Loucy (cell line): ENCODE data around the gene FAM186B.

Experiments used
- H2AFZ ChIP-seq: fragments of 200-600 bp; sonication (generic); 2 replicates; pipeline ENCODE4 v1.6.0; 2016; ENCODE audit warnings: antibody characterized with exemption, mild to moderate bottlenecking, low read length, moderate library complexity
- H3F3A ChIP-seq: fragments of 200-600 bp; 2 replicates; pipeline ENCODE4 v1.6.0; 2016; ENCODE audit warnings: antibody characterized with exemption, low read depth, mild to moderate bottlenecking
- H3K27me3 ChIP-seq: fragments of 200-600 bp; sonication (generic); 2 replicates; pipeline ENCODE4 v1.6.1; 2014; ENCODE audit warnings: low read length, mild to moderate bottlenecking; ENCODE audit not compliant: insufficient read depth, poor library complexity, severe bottlenecking
- H3K36me3 ChIP-seq: fragments of 200-600 bp; sonication (generic); 2 replicates; pipeline ENCODE4 v1.6.1; 2016; ENCODE audit warnings: low read length; ENCODE audit not compliant: insufficient read depth
- H3K4me1 ChIP-seq: fragments of 200-600 bp; sonication (generic); 2 replicates; pipeline ENCODE4 v1.5.1; 2014; ENCODE audit warnings: low read length, mild to moderate bottlenecking; ENCODE audit not compliant: insufficient read depth, poor library complexity, severe bottlenecking
- H3K4me2 ChIP-seq: fragments of 200-600 bp; sonication (generic); 2 replicates; pipeline ENCODE4 v1.6.0; 2014; ENCODE audit warnings: antibody characterized with exemption, low read length, low read depth, mild to moderate bottlenecking; ENCODE audit not compliant: poor library complexity, severe bottlenecking
- H3K4me3 ChIP-seq: fragments of 200-600 bp; sonication (generic); 2 replicates; pipeline ENCODE4 v1.5.1; 2014; ENCODE audit warnings: low read length, mild to moderate bottlenecking, mixed read lengths; ENCODE audit not compliant: poor library complexity, severe bottlenecking
- H3K79me2 ChIP-seq: fragments of 200-600 bp; sonication (generic); 2 replicates; pipeline ENCODE4 v1.6.1; 2014; ENCODE audit warnings: low read length; ENCODE audit not compliant: insufficient read depth
- H3K9ac ChIP-seq: fragments of 200-600 bp; sonication (generic); 2 replicates; pipeline ENCODE4 v1.6.0; 2014; ENCODE audit warnings: mild to moderate bottlenecking, low read depth, low read length, moderate library complexity; ENCODE audit not compliant: poor library complexity, severe bottlenecking
- H3K9me2 ChIP-seq: fragments of 200-600 bp; sonication (generic); replicated peaks from 2 replicates; pipeline ENCODE4 v1.6.1; 2016; ENCODE audit warnings: low read depth, low read length, mixed read lengths
- H3K9me3 ChIP-seq: fragments of 200-600 bp; sonication (generic); 2 replicates; pipeline ENCODE4 v1.6.1; 2014; ENCODE audit warnings: mild to moderate bottlenecking, antibody characterized with exemption, low read length, low read depth; ENCODE audit not compliant: insufficient read depth
- H4K20me1 ChIP-seq: fragments of 200-600 bp; sonication (generic); 2 replicates; pipeline ENCODE4 v1.6.0; 2014; ENCODE audit warnings: antibody characterized with exemption, low read length, mild to moderate bottlenecking; ENCODE audit not compliant: insufficient read depth, poor library complexity, severe bottlenecking
- EZH2phosphoT487 ChIP-seq: fragments of 200-600 bp; IDR thresholded peaks from 2 replicates; pipeline ENCODE4 v1.6.1; 2018; ENCODE audit warnings: antibody characterized with exemption, mild to moderate bottlenecking, moderate library complexity, borderline replicate concordance
- TF ChIP-seq, protein P1 (sequence below): fragments of 200-600 bp; sonication (generic); conservative IDR thresholded peaks from 2 replicates; pipeline ENCODE4 v1.5.1; 2014; ENCODE audit warnings: mild to moderate bottlenecking, antibody characterized with exemption, low read length

The FAM186B gene

DNA sequence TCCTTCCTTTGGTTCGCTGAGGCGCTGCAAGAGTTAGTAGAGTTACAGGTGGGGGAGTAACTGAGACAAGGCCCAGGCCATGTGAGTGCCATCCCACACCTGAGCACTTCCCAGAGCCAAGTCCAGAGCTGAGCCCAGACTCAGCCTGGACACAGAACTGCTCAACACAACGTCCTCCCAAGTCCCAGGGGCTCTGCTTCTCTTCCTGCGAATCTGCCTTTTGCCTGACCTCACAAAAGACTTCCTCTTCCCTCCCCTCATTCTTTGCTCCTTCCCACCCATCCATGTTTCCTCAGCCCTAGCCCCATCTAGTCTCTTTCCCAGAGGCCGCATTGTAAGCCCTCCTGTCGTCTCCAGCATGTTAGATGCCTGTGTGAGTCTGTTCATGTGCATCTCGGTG, 20.8 kb downstream of the FAM186B start:
- no peaks in the 10 kb centered on the region for H3K27me3 ChIP-seq
- no peaks in the 10 kb centered on the region for H3F3A ChIP-seq
- no peaks in the 10 kb centered on the region for H3K9me2 ChIP-seq
- TF ChIP-seq EZH2phosphoT487, result no peak
- TF ChIP-seq, protein P1, sequence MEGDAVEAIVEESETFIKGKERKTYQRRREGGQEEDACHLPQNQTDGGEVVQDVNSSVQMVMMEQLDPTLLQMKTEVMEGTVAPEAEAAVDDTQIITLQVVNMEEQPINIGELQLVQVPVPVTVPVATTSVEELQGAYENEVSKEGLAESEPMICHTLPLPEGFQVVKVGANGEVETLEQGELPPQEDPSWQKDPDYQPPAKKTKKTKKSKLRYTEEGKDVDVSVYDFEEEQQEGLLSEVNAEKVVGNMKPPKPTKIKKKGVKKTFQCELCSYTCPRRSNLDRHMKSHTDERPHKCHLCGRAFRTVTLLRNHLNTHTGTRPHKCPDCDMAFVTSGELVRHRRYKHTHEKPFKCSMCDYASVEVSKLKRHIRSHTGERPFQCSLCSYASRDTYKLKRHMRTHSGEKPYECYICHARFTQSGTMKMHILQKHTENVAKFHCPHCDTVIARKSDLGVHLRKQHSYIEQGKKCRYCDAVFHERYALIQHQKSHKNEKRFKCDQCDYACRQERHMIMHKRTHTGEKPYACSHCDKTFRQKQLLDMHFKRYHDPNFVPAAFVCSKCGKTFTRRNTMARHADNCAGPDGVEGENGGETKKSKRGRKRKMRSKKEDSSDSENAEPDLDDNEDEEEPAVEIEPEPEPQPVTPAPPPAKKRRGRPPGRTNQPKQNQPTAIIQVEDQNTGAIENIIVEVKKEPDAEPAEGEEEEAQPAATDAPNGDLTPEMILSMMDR, result no peak
- H3K36me3 ChIP-seq, result peaks cover 3% of the 10 kb centered on the region; the same call in 1 of the 2 replicates
- H3K9me3 ChIP-seq, result no peaks in the 10 kb centered on the region
- no peaks in the 10 kb centered on the region for H3K4me1 ChIP-seq
- no peak overlapping the region for H3K9ac ChIP-seq
- H4K20me1 ChIP-seq, result no peaks in the 10 kb centered on the region
- H2AFZ ChIP-seq, result no peak overlapping the region
- no peak overlapping the region for H3K4me2 ChIP-seq
- no peaks in the 10 kb centered on the region for H3K79me2 ChIP-seq
- no peak overlapping the region for H3K4me3 ChIP-seq

DNA sequence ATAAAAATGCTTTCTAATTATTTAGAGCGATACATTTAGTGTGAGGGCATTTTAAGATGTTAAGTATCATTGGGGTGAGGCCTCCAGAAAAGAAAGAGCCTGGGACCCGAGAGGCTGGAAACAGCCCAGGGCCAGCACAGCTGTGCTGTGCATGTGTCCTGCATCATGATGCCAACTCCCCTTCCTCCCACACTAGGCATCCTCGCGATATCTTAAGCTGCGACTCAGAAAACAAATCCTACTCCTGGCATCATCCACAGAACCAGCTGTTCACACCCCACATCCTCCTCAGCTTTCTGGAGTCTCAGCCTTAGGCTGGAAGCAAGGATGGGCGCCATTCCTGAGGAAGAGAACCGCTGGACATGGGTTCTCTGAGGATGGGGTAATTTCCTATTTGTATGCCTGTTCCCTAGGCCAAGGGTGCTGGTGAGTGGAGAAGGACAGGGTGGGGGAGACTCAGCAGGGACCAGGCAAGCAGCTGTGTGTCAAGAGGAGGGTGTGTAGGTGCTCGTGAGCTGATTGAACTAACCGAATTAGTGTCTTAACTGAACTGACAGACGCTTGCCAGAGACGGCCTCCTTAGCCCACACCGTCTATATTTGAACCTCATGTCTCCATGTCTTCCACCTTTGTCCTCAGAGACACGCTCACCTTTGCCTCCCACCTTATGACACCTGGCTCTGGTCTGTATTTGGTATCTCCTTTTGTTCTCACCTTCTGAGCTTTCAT, 21.9 kb downstream of the FAM186B start:
- peaks cover 3% of the 10 kb centered on the region; the same call in 1 of the 2 replicates for H3K36me3 ChIP-seq
- H3K4me2 ChIP-seq, result no peak overlapping the region
- no peaks in the 10 kb centered on the region for H3K4me1 ChIP-seq
- H2AFZ ChIP-seq, result no peak overlapping the region
- no peak for TF ChIP-seq EZH2phosphoT487
- TF ChIP-seq, protein P1, result no peak
- H3K9ac ChIP-seq, result no peak overlapping the region
- H3K9me2 ChIP-seq, result no peaks in the 10 kb centered on the region
- no peak overlapping the region for H3K4me3 ChIP-seq
- H4K20me1 ChIP-seq, result no peaks in the 10 kb centered on the region
- no peaks in the 10 kb centered on the region for H3K27me3 ChIP-seq
- no peaks in the 10 kb centered on the region for H3F3A ChIP-seq
- no peaks in the 10 kb centered on the region for H3K79me2 ChIP-seq
- H3K9me3 ChIP-seq, result no peaks in the 10 kb centered on the region

DNA sequence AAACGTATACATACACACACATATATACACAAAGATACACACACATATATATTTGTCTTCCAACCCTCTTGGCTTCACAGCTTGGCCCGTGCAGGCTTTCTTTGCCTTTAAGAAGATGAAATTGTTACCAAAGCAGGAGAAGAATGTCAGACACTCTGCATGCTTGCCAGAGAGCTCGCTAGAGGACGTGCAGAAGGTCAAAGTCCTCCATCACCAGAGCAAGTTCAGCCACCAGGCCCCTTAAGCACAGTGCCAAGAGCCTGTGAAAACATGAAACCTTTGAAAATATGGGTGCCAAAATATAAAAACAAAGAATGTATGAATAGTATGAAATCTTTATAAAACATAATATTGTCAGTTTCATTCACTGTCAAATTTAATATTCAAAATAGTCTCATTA, 22.6 kb downstream of the FAM186B start:
- TF ChIP-seq, protein P1, result no peak
- TF ChIP-seq EZH2phosphoT487, result no peak
- no peaks in the 10 kb centered on the region for H3K79me2 ChIP-seq
- H3K4me2 ChIP-seq, result no peak overlapping the region
- no peaks in the 10 kb centered on the region for H3K4me1 ChIP-seq
- H3K36me3 ChIP-seq, result peaks cover 3% of the 10 kb centered on the region; the same call in 1 of the 2 replicates
- no peaks in the 10 kb centered on the region for H3K27me3 ChIP-seq
- H2AFZ ChIP-seq, result no peak overlapping the region
- H3K9me3 ChIP-seq, result no peaks in the 10 kb centered on the region
- H3F3A ChIP-seq, result no peaks in the 10 kb centered on the region
- H3K4me3 ChIP-seq, result no peak overlapping the region
- no peaks in the 10 kb centered on the region for H3K9me2 ChIP-seq
- H4K20me1 ChIP-seq, result no peaks in the 10 kb centered on the region
- H3K9ac ChIP-seq, result no peak overlapping the region
